Hematopoietic multipotent progenitor cell treated with erythropoietin and hydrocortisone succinate and interleukin-3 and kit ligand, for 17 days (in vitro differentiated cells): ENCODE measurements around the gene HADHA.
A peak's percentile ranks its signal among the peaks of the same experiment; 100 is the strongest.
"Not testable (repeated sequence)": the region's sequence is repeated elsewhere in the genome, so short reads cannot be mapped to it uniquely, and the experiment has no call there.

ENCODE experiments used
- DNase-seq: peaks from one replicate; pipeline ENCODE4 v3.0.0-alpha.2; 2015; ENCODE audit warnings: low spot score

Gene HADHA

DNA sequence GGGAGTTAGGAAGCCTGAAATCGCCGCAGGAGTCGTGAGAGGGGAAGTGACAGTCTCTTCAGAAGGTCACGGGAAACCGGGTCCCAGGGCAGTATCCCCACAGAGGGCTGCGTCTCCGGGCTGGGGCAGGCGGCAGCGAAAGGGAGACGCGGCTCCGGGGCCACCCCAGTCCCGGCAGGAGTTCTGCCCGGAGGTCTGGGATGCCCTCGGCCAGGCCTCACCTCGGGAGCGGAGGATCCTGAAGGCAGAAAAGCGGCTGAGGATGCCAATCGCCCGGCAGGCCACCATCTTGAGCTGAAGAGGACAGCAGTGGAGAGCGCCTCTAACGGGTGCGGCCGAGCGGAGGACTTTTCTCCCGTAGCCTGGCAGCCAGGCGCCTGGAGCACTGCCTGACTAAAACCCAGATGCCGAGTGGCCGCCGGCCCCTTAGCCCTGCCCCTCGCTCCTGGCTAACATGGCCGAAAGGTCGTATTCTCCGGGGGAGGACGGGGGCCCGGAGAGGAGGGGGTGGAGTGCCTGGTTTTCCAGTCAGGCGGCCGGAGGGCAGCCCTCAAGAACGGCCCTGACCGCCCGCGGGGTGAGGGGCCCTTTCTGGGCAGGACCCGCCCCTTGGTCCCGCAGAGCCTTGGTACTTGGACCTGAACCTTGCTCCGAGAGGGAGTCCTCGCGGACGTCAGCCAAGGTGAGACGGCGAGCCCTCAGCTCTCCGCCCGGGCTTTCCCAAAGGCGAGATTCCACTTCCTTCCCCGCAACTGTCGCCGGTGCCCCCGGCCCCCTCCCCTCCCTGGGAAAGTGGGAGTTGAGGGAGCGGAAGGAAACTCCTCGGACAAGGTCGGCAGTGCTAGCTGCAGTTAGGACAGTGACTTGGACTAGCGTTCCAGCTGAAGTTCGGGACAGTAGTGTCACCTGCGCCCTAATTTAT is at the start of gene HADHA, which contains the start of gene HADHB:
TSS of gene HADHA (minus strand) at position 324 of the 922 bp plus-strand sequence. CDS start at position 288, 36 bp downstream.
TSS of gene HADHB (plus strand) at position 631 of the 922 bp plus-strand sequence. CDS start 9,316 bp downstream, outside the sequence.
- peak; percentile 92 for DNase-seq

- no peak for DNase-seq
Measured at GRCh38 chr2:26292646-26293045, 48.2 kb upstream of the HADHA start.

GRCh38 chr2:26290001-26290400 is 45.6 kb upstream of the HADHA start:
- DNase-seq: no peak

- no peak for DNase-seq
Measured at GRCh38 chr2:26285931-26286330, 41.5 kb upstream of the HADHA start.

DNA sequence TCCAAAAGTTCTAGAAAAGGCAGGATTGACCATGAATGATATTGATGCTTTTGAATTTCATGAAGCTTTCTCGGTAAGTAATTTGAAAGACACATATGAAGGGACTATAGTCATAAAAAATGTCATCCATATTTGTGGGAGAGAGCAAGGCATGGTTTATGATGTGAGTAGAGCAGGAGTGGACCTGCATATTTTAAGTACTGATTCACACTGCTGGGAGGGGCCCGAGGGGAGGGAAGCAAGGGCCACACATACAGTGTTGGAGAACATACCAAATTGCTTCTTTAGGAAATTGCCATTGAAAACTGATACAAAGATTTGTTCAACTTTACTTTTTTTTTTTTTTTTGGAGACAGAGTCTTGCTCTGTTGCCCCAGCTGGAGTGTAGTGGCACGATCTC is 39.7 kb upstream of the HADHA start:
- DNase-seq: no peak

DNA sequence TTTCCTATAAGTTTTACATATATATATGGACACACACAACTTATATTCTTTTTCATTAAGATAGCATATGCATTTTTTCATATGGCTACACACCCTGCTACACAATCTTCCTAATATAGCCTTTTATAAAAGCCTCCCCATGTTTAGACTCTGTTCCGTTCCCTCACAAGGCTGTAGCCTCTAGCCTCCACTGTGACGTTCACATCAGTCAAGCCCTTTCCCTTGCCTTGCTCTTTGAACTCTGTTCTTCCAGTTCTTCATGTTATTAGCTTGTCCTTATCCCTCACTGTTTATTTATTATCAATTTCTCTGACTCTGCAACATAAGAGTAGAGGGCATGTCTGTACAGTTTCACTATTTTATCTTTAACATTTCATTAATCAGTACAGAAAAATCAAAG is 39.2 kb upstream of the HADHA start:
- no peak for DNase-seq

GRCh38 chr2:26281226-26281625 is 36.8 kb upstream of the HADHA start:
- DNase-seq: no peak

- no peak for DNase-seq
Measured at GRCh38 chr2:26279886-26280285, 35.5 kb upstream of the HADHA start.

- DNase-seq: no peak
Measured at GRCh38 chr2:26276484-26277227, 32.2 kb upstream of the HADHA start.

DNA sequence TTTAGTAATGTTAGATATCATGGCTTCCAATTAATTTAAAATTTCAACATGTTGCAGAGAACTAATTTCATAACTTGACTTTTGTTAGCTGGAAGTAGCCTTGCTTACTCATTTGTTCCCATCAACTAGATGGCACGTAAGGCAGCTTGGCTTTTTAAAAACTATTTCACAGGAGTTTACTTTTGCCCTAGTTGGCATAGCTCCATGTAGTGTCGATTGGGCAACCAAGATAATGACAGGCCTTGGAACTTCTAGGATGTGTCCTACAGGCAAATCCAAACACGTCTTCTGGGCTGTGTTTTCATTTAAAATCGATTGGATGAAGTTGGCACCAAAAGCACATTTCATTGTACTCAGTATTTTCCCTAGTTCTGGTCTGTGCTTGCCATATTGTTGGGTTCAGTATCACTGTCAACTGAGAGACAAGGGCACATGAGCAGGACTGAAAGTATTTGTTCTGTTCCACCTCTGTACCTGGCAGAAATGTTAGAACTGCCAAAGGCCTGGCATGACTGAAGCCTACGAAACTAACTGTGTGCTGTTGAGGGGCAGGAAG is 29.7 kb upstream of the HADHA start:
- DNase-seq: peak; percentile 86

DNA sequence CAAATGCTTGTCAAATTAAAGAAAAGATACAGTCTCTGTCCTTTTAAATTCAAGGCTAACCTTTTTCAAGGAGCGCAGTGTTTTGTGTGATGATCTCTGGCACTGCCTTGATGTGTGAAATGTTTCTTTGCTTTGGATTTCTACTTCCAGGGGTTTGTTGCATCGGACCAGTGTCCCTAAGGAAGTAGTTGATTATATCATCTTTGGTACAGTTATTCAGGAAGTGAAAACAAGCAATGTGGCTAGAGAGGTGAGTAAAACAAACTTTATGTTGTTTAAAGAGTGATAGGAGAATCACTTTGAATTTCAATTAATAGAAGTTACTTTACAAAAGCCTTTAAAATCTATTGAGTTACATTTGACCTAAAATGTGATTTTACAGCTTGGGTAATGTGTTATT is 29.1 kb upstream of the HADHA start:
- no peak for DNase-seq

DNA sequence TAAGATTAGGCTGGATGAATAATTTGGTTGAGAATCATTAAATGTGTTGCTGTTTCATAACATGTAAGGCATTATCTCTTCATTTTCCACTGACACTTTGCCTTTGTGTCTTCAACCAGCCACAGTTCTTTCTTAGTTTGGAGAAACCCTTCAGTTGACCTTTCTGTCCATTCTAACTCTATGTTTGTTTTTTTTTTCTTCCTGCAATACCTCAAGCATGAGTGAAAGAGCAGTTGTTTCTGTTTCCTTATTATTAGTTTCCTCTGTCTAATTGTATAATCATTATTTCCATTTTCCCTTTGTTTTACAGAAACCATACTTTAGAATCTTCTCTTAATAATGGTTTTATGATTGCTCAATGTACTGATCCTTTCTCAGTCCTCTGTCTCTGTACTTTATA is 25.9 kb upstream of the HADHA start:
- no peak for DNase-seq

GRCh38 chr2:26269571-26270158 is 25.2 kb upstream of the HADHA start:
- DNase-seq: no peak

DNA sequence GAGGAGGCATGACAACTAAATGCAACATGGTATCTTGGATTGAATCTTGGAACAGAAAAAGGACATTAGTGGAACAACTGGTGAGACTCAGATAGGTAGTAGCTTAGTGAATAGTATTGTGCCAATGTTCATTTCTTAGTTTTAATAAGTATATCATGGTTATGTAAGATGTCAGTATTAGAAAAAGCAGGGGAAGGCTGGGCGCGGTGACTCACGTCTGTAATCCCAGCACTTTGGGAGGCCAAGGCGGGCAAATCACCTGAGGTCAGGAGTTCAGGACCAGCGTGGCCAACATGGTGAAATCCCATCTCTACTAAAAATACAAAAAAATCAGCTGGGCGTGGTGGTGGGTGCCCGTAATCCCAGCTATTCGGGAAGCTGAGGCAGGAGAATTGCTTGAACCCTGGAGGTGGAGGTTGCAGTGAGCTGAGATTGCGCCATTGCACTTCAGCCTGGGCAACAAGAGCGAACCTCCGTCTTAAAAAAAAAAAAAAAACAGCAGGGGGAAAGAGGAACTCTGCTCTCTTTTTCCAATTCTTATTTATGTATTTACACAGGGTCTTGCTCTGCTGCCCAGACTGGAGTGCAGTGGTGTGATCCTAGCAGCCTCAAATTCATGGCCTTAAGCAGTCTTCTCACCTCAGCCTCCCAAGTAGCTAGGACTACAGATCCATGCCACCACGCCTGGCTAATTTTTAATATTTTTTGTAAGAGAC is 24.4 kb upstream of the HADHA start:
- DNase-seq: not testable (repeated sequence)

GRCh38 chr2:26268213-26268612 is 23.8 kb upstream of the HADHA start:
- no peak for DNase-seq

DNA sequence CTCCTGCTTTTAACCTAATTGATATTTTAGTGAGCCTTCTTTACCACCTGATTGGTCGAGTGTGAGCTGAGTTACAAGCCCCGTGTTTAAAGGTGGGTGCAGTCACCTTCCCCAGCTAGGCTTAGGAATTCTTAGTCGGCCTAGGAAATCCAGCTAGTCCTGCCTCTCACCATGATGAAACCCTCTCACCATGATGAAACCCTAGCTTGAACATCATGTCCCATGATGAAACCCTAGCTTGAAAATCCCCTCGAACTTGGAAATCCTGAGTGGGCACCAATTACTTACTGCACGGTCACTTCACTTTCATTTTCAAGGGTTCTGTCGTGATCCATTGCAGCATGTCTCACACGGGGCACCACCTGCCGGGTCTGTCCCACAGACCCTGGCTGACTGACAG is 14.4 kb upstream of the HADHA start:
- DNase-seq: not testable (repeated sequence)

DNA sequence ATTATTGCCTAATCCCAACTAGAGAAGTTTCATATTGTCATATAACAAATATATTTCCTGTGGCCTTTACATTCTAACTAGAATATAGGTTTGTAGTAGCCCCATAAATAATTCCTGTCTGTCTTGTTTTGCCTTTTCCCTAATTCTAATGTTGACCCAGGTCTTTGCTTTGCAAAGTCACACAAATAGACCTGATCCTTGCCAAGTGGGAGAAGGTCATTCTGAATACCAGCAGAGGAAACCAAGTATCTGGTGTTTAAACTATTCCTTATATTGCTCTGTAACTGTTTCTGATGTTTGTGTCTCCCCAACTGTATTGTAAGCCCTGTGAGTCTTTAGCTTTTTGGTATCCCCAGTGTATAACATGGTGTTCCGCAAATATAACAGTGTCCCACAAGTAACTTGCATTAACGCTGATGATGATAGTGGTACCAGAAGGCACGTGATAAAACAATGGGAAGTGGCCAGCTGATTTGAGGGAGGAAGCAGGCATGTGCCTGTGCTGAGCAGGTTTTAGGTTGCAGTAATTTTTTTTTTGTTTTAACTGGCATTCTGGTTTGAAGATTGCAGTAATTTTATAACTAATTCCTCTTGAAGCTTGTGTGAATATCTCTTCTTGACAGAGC is 11.4 kb upstream of the HADHA start:
- DNase-seq: no peak

- DNase-seq: no peak
Measured at GRCh38 chr2:26251893-26252292, 7.5 kb upstream of the HADHA start.

DNA sequence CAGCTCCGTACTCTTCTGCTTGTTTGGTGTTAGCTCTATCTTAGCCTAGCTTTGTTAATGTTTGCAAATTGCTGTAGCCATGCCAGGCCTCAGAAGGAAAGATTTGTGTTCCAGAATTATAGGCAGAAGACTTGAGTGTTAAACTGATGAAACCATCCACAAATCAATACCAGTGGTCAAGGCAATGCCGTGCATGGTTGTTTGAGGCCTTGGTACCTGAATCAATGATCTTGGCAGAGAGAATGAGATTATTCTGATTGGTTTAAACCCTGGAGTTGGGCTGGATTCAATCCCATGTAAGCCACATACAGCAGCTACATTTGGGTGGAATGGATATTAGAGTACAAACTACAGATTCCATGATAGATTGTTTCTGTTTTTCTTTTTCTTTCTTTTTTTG is 5.2 kb upstream of the HADHA start:
- DNase-seq: no peak

- no peak for DNase-seq
Measured at GRCh38 chr2:26246818-26247217, 2.4 kb upstream of the HADHA start.

- peak; percentile 39 for DNase-seq
Measured at GRCh38 chr2:26245810-26246209, 1.4 kb upstream of the HADHA start.
